NCI-H1436 (cell line): Measurements from ENCODE around the gene RETN.
A peak's percentile ranks its signal among the peaks of the same experiment; 100 is the strongest.

Source experiments
- DNase-seq: peaks from one replicate; lab custom pipeline; 2025; lab: John Stamatoyannopoulos, UW

Gene RETN

GRCh38 chr19:7637374-7638256, 31.2 kb upstream of the RETN start:
- DNase-seq = no peak

GRCh38 chr19:7638802-7639465, 29.9 kb upstream of the RETN start:
- no peak for DNase-seq

GRCh38 chr19:7639863-7640348, 28.9 kb upstream of the RETN start:
- no peak for DNase-seq

GRCh38 chr19:7640803-7641202, 28.0 kb upstream of the RETN start:
- no peak for DNase-seq

GRCh38 chr19:7641290-7642276, 27.3 kb upstream of the RETN start:
- no peak for DNase-seq

GRCh38 chr19:7642295-7643030, 26.4 kb upstream of the RETN start:
- no peak for DNase-seq

GRCh38 chr19:7643031-7643415, 25.8 kb upstream of the RETN start:
- no peak for DNase-seq

GRCh38 chr19:7643629-7644549, 25.0 kb upstream of the RETN start:
- DNase-seq = peak; percentile 33

GRCh38 chr19:7644550-7644877, 24.3 kb upstream of the RETN start:
- no peak for DNase-seq

GRCh38 chr19:7645163-7645562, 23.7 kb upstream of the RETN start:
- DNase-seq = no peak

- DNase-seq = no peak
Observed at GRCh38 chr19:7645656-7646425, 23.0 kb upstream of the RETN start.

GRCh38 chr19:7646426-7646700, 22.5 kb upstream of the RETN start:
- no peak for DNase-seq

- no peak for DNase-seq
Observed at GRCh38 chr19:7647156-7647555, 21.7 kb upstream of the RETN start.

GRCh38 chr19:7648265-7649014, 20.4 kb upstream of the RETN start:
- DNase-seq = no peak

- no peak for DNase-seq
Observed at GRCh38 chr19:7650148-7650547, 18.7 kb upstream of the RETN start.

GRCh38 chr19:7652061-7652641, 16.7 kb upstream of the RETN start:
- DNase-seq = peak; percentile 62

- no peak for DNase-seq
Observed at GRCh38 chr19:7654401-7654800, 14.4 kb upstream of the RETN start.

- DNase-seq = no peak
Observed at GRCh38 chr19:7655581-7655980, 13.3 kb upstream of the RETN start.
